Measurements from ENCODE around the gene RSRC1. TPM values are rescaled to one million over a fixed set of nuclear protein-coding genes. Genes with fewer than 3 reads are reported as not detected.

Gene RSRC1
- total and polyA plus RNA-seq, 2 donors (not counting 1 experiment from before 2014, with no cell fraction given), result 4.5 to 54.6 TPM

GRCh38 chr3:158452334-158452733, 342.4 kb downstream of the RSRC1 start:
- H3K4me1 Mint-ChIP-seq, result peaks cover 14% of the 10 kb centered on the region
- DNase-seq (no peak), ATAC-seq (ENCODE audit: low read depth) (no peak)
- Histone ChIP-seq H3K4me2 (replicated peaks; ENCODE audit: low read depth, low read length, poor library complexity, severe bottlenecking) (no peak overlapping the region), H3K9ac (ENCODE audit: low read length) (no peak overlapping the region), H3K36me3 (replicated peaks in 1 of 2; ENCODE audit: control extremely low read depth in 1 of 2, control insufficient read depth in 1 of 2, extremely low read depth in 1 of 2, insufficient read depth in 2 of 2, low read length in 1 of 2) (no peaks in the 10 kb centered on the region), H3K4me1 (ENCODE audit: control insufficient read depth in 2 of 2, insufficient read depth in 2 of 2, low read length in 2 of 2) (peaks cover 0 to 7% of the 10 kb centered on the region in 2 donors), H2AFZ (ENCODE audit: insufficient read depth, low read depth, low read length, poor library complexity, severe bottlenecking) (no peak overlapping the region), H3K9me3 (ENCODE audit: control extremely low read depth in 1 of 3, control insufficient read depth in 2 of 3, insufficient read depth in 1 of 3, low read length in 2 of 3) (no peaks in the 10 kb centered on the region), H3K27me3 (replicated peaks in 1 of 4; ENCODE audit: control extremely low read depth in 1 of 4, control insufficient read depth in 3 of 4, insufficient read depth in 4 of 4, low read length in 3 of 4) (no peaks in the 10 kb centered on the region), H4K20me1 (ENCODE audit: control insufficient read depth, insufficient read depth, low read length, poor library complexity, severe bottlenecking) (no peaks in the 10 kb centered on the region), H3K27ac (ENCODE audit: low read length in 2 of 2) (no peak overlapping the region), H3K79me2 (ENCODE audit: control insufficient read depth, insufficient read depth, low read length) (no peaks in the 10 kb centered on the region), H3K4me3 (ENCODE audit: control extremely low read depth in 1 of 5, extremely low read depth in 1 of 5, insufficient read depth in 1 of 5, low read depth in 2 of 5, low read length in 4 of 5) (no peak overlapping the region)
- ChIA-PET POLR2A (no interaction called here), CTCF (no interaction called here)
- H3K27me3 Mint-ChIP-seq, result no peaks in the 10 kb centered on the region
- no peak overlapping the region for H3K4me3 Mint-ChIP-seq
- intact Hi-C loops (cut with micrococcal nuclease), result no loop called here
- TF ChIP-seq, protein P1, sequence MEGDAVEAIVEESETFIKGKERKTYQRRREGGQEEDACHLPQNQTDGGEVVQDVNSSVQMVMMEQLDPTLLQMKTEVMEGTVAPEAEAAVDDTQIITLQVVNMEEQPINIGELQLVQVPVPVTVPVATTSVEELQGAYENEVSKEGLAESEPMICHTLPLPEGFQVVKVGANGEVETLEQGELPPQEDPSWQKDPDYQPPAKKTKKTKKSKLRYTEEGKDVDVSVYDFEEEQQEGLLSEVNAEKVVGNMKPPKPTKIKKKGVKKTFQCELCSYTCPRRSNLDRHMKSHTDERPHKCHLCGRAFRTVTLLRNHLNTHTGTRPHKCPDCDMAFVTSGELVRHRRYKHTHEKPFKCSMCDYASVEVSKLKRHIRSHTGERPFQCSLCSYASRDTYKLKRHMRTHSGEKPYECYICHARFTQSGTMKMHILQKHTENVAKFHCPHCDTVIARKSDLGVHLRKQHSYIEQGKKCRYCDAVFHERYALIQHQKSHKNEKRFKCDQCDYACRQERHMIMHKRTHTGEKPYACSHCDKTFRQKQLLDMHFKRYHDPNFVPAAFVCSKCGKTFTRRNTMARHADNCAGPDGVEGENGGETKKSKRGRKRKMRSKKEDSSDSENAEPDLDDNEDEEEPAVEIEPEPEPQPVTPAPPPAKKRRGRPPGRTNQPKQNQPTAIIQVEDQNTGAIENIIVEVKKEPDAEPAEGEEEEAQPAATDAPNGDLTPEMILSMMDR (IDR thresholded peaks at IDR 0.05), result no peak
- no peak for TF ChIP-seq EZH2 (IDR thresholded peaks at IDR 0.05; ENCODE audit: borderline replicate concordance, insufficient read depth, low read depth, low read length, poor library complexity, severe bottlenecking)
- no peak overlapping the region for H3K27ac Mint-ChIP-seq
- H3K9me3 Mint-ChIP-seq (ENCODE audit: insufficient read depth), result no peaks in the 10 kb centered on the region

GRCh38 chr3:158453004-158453403, 343.1 kb downstream of the RSRC1 start:
- Mint-ChIP-seq H3K4me3 (no peak overlapping the region), H3K27me3 (no peaks in the 10 kb centered on the region), H3K9me3 (ENCODE audit: insufficient read depth) (no peaks in the 10 kb centered on the region), H3K4me1 (peaks cover 14% of the 10 kb centered on the region), H3K27ac (no peak overlapping the region)
- intact Hi-C loops (cut with micrococcal nuclease), result no loop called here
- H3K36me3 ChIP-seq (replicated peaks in 1 of 2; ENCODE audit: control extremely low read depth in 1 of 2, control insufficient read depth in 1 of 2, extremely low read depth in 1 of 2, insufficient read depth in 2 of 2, low read length in 1 of 2), result no peaks in the 10 kb centered on the region
- no peak overlapping the region for H3K9ac ChIP-seq (ENCODE audit: low read length)
- POLR2A ChIA-PET, result no interaction called here
- H3K9me3 ChIP-seq (ENCODE audit: control extremely low read depth in 1 of 3, control insufficient read depth in 2 of 3, insufficient read depth in 1 of 3, low read length in 2 of 3), result no peaks in the 10 kb centered on the region
- no peak overlapping the region for H3K4me3 ChIP-seq (ENCODE audit: control extremely low read depth in 1 of 5, extremely low read depth in 1 of 5, insufficient read depth in 1 of 5, low read depth in 2 of 5, low read length in 4 of 5)
- CTCF ChIA-PET, result no interaction called here
- H3K79me2 ChIP-seq (ENCODE audit: control insufficient read depth, insufficient read depth, low read length), result no peaks in the 10 kb centered on the region
- ATAC-seq (ENCODE audit: low read depth), result no peak
- no peak overlapping the region for H2AFZ ChIP-seq (ENCODE audit: insufficient read depth, low read depth, low read length, poor library complexity, severe bottlenecking)
- no peak overlapping the region for H3K4me2 ChIP-seq (replicated peaks; ENCODE audit: low read depth, low read length, poor library complexity, severe bottlenecking)
- H3K27ac ChIP-seq (ENCODE audit: low read length in 2 of 2), result no peak overlapping the region
- 83% methylated on average over 1 of the region's 2 CpGs for WGBS (ENCODE audit: insufficient coverage)
- no peak for DNase-seq
- peaks cover 0 to 7% of the 10 kb centered on the region in 2 donors for H3K4me1 ChIP-seq (ENCODE audit: control insufficient read depth in 2 of 2, insufficient read depth in 2 of 2, low read length in 2 of 2)
- TF ChIP-seq EZH2 (IDR thresholded peaks at IDR 0.05; ENCODE audit: borderline replicate concordance, insufficient read depth, low read depth, low read length, poor library complexity, severe bottlenecking), result no peak
- TF ChIP-seq, protein P1 (IDR thresholded peaks at IDR 0.05), result no peak
- no peaks in the 10 kb centered on the region for H4K20me1 ChIP-seq (ENCODE audit: control insufficient read depth, insufficient read depth, low read length, poor library complexity, severe bottlenecking)
- H3K27me3 ChIP-seq (replicated peaks in 1 of 4; ENCODE audit: control extremely low read depth in 1 of 4, control insufficient read depth in 3 of 4, insufficient read depth in 4 of 4, low read length in 3 of 4), result no peaks in the 10 kb centered on the region
